HPDE6-E6E7 (cell line): ENCODE data around the gene SERPINB1.
"Not testable (repeated sequence)": the region's sequence is repeated elsewhere in the genome, so short reads cannot be mapped to it uniquely, and the experiment has no call there.

Experiments used
- DNase-seq: peaks from one replicate; pipeline ENCODE4 v3.0.0; 2011; ENCODE audit warnings: missing footprints; ENCODE audit errors: extremely low spot score

SERPINB1 gene

GRCh38 chr6:2866171-2866846, 24.6 kb upstream of the SERPINB1 start:
- no peak for DNase-seq

GRCh38 chr6:2865694-2866151, 24.1 kb upstream of the SERPINB1 start:
- DNase-seq, result no peak

GRCh38 chr6:2865270-2865669, 23.6 kb upstream of the SERPINB1 start:
- DNase-seq, result no peak

- DNase-seq, result no peak
Measured at GRCh38 chr6:2863901-2864300, 22.2 kb upstream of the SERPINB1 start.

- DNase-seq, result no peak
Measured at GRCh38 chr6:2862712-2863181, 21.1 kb upstream of the SERPINB1 start.

- no peak for DNase-seq
Measured at GRCh38 chr6:2861822-2862164, 20.1 kb upstream of the SERPINB1 start.

- DNase-seq, result no peak
Measured at GRCh38 chr6:2861060-2861821, 19.6 kb upstream of the SERPINB1 start.

GRCh38 chr6:2860706-2861059, 19.0 kb upstream of the SERPINB1 start:
- DNase-seq, result not testable (repeated sequence)

GRCh38 chr6:2859798-2860705, 18.4 kb upstream of the SERPINB1 start:
- not testable (repeated sequence) for DNase-seq

- no peak for DNase-seq
Measured at GRCh38 chr6:2859185-2859700, 17.6 kb upstream of the SERPINB1 start.

GRCh38 chr6:2857580-2858337, 16.1 kb upstream of the SERPINB1 start:
- DNase-seq, result no peak

GRCh38 chr6:2857185-2857579, 15.5 kb upstream of the SERPINB1 start:
- no peak for DNase-seq

GRCh38 chr6:2855061-2855519, 13.4 kb upstream of the SERPINB1 start:
- no peak for DNase-seq

- no peak for DNase-seq
Measured at GRCh38 chr6:2854396-2854982, 12.8 kb upstream of the SERPINB1 start.

- no peak for DNase-seq
Measured at GRCh38 chr6:2853769-2854395, 12.2 kb upstream of the SERPINB1 start.

- DNase-seq, result not testable (repeated sequence)
Measured at GRCh38 chr6:2853378-2853768, 11.7 kb upstream of the SERPINB1 start.

- no peak for DNase-seq
Measured at GRCh38 chr6:2852921-2853322, 11.3 kb upstream of the SERPINB1 start.

- no peak for DNase-seq
Measured at GRCh38 chr6:2852514-2852855, 10.8 kb upstream of the SERPINB1 start.

GRCh38 chr6:2851727-2852513, 10.3 kb upstream of the SERPINB1 start:
- no peak for DNase-seq
